Muscle of leg (tissue), 11 donors: Measurements from ENCODE around the gene TIPARP. TPM values are rescaled to one million over a fixed set of nuclear protein-coding genes. Genes with fewer than 3 reads are reported as not detected.

Experiments used
- DNase-seq: peaks from one replicate; pipeline ENCODE4 v3.0.0; 2013
- H3K27ac ChIP-seq: one replicate; pipeline ENCODE4 v1.5.1; 2013; ENCODE audit warnings: mild to moderate bottlenecking, low read length, control low read depth
- H3K27me3 ChIP-seq: one replicate; pipeline ENCODE4 v1.6.1; 2013; ENCODE audit warnings: low read length; ENCODE audit not compliant: control insufficient read depth, insufficient read depth
- H3K36me3 ChIP-seq: one replicate; pipeline ENCODE4 v1.6.1; 2013; ENCODE audit warnings: low read length; ENCODE audit not compliant: control insufficient read depth, insufficient read depth
- H3K4me1 ChIP-seq: one replicate; pipeline ENCODE4 v1.6.1; 2013; ENCODE audit warnings: low read length; ENCODE audit not compliant: control insufficient read depth, insufficient read depth
- H3K4me3 ChIP-seq: one replicate; pipeline ENCODE4 v1.5.1; 2013; ENCODE audit warnings: low read length, control low read depth
- H3K9me3 ChIP-seq: replicated peaks from 2 replicates; pipeline ENCODE4 v1.6.1; 2013; ENCODE audit warnings: low read depth, low read length; ENCODE audit not compliant: control insufficient read depth
- WGBS: methylation state at CpG from one replicate; pipeline ENCODE4 v1.1.5; 2013; ENCODE audit warnings: missing lambda C conversion rate; ENCODE audit not compliant: insufficient coverage; 5-methylcytosine and 5-hydroxymethylcytosine counted together
- polyA plus RNA-seq, 8 donors: library from polyadenylated mRNA; unstranded; fragments of 120-200 nt; gene quantifications; one replicate each; pipeline versions ENCODE4 v1.2.1 to v1.2.3, GENCODE V29; 2013; ENCODE audit warnings: inconsistent platforms in 1 of 8, low replicate concordance in 1 of 8; ENCODE audit not compliant: insufficient read length in 8 of 8, insufficient read depth in 1 of 8
- total RNA-seq: library from RNA; stranded (reverse); fragments of 120-200 nt; gene quantifications from one replicate; pipeline ENCODE4 v1.2.4, GENCODE V29; 2013

The TIPARP gene
- total and polyA plus RNA-seq, 9 donors, result 5.1 to 11.5 (median 7.3) TPM

DNA sequence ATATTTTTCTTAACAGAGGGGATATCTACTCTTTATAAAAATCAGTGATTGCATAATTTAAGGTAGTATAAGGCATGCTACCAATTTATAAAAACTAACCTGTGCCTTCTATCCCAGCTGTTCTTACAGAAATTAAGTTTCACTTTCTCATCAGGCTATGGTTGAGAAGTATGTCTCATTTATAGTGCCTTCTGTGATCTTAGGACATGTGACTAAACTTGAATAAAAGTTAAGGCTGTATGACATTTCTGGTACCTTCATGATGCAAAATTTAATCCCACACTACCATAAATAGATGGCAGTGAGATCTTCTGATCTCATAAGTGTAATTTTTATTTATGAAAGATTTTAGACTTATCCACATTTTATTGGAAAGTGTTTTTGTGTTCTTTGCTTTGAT lies 12.6 kb downstream of the TIPARP start:
- Histone ChIP-seq H3K27ac (no peak overlapping the region), H3K27me3 (no peaks in the 10 kb centered on the region), H3K4me1 (no peaks in the 10 kb centered on the region), H3K4me3 (no peak overlapping the region), H3K9me3 (no peaks in the 10 kb centered on the region), H3K36me3 (no peaks in the 10 kb centered on the region)
- no peak for DNase-seq

DNA sequence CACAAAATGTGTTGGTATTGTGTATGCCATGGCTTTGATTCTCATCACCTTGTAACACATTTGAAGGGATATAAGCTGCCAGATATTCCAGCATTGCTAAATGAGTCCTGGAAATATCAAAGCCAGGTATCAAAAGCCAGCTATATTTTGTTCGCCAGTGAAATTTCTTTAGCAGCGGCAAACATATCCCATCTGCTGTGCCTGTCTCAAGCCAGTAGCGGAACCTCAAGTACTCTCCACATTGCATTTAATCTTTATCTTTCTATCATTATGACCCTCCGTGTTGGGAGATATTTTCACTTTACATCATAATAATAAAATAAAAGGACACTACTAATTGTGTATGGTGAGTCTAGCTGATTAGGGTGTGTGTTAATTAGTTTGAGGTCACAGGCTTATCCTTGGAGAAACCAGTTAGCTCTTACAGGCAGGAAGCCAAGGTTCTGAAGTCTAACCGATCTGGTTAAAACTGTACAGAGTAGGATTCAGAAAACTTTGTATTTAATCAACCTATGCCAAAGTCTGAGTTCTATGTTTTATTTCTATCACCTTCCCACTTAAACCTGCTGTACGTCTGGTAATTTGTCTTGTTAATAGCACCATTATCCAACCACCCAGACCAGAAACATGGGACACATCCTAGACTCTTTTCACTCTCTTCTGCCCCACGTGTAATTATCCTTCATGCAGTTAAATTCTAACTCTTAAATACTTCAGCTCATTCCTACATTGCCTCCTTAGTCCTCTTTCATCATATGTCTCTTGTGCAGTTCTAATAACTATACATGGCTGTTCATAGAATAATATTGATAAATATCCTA lies 14.5 kb downstream of the TIPARP start:
- H3K4me1 ChIP-seq, result no peaks in the 10 kb centered on the region

DNA sequence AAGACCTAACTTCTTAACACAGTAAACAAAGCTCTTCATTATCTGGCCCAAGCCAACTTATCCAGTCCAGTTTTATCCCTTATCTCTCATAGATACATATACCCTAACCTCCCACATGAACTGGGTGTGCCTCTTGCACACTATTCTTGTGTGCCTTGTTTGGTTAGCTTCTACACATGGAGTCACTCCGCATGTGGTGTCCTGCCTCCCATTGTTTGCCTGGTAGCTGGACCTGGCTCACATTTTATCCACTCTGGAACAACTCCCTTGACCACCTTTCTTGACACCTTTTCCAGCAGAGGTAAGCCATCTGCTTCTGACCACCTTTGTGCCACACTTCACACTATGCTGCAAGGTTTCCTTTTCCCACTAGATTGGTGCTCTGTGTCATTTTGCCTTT lies 15.2 kb downstream of the TIPARP start:
- WGBS, result 0% methylated on average over 1 of the region's 1 CpG
- H3K9me3 ChIP-seq, result no peaks in the 10 kb centered on the region
- no peaks in the 10 kb centered on the region for H3K36me3 ChIP-seq
- no peak overlapping the region for H3K4me3 ChIP-seq
- H3K4me1 ChIP-seq, result no peaks in the 10 kb centered on the region
- DNase-seq, result no peak
- no peaks in the 10 kb centered on the region for H3K27me3 ChIP-seq
- H3K27ac ChIP-seq, result no peak overlapping the region

More for the DNA sequence above, 14.5 kb downstream of the TIPARP start:
- WGBS, result 92% methylated on average over 4 of the region's 7 CpGs
- Histone ChIP-seq H3K4me3 (no peak overlapping the region), H3K27me3 (no peaks in the 10 kb centered on the region), H3K27ac (no peak overlapping the region), H3K36me3 (no peaks in the 10 kb centered on the region), H3K9me3 (no peaks in the 10 kb centered on the region)
- no peak for DNase-seq

- DNase-seq, result peak; percentile 61
- H3K9me3 ChIP-seq, result no peaks in the 10 kb centered on the region
- no peaks in the 10 kb centered on the region for H3K4me1 ChIP-seq
- no peak overlapping the region for H3K4me3 ChIP-seq
- H3K27me3 ChIP-seq, result no peaks in the 10 kb centered on the region
- no peak overlapping the region for H3K27ac ChIP-seq
- peaks cover 4% of the 10 kb centered on the region for H3K36me3 ChIP-seq
- no CpG with 5 or more reads among the region's 1 CpG for WGBS
Measured at GRCh38 chr3:156691920-156692319, 17.5 kb downstream of the TIPARP start.

DNA sequence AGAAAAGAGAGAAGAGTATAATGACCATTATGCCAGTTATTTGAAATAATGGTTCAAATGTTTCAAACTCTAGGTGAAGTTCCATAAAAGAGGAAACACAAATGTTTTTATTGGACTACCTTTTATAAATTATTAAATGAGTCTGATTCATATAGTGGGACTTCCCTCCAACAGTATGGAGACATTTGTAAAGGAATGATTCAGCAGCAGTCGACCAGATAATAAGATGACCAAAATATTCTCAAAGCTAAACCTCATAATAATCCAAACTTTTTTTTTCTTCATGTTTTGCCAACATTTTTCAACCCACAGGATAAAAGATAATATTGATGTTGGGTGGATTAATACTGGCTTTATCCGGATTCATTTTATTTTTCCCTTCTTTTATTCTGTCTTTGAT lies 18.8 kb downstream of the TIPARP start:
- H3K27ac ChIP-seq, result no peak overlapping the region
- no CpG with 5 or more reads among the region's 2 CpGs for WGBS
- no peaks in the 10 kb centered on the region for H3K4me1 ChIP-seq
- H3K36me3 ChIP-seq, result peaks cover 10% of the 10 kb centered on the region
- no peak overlapping the region for H3K4me3 ChIP-seq
- H3K9me3 ChIP-seq, result no peaks in the 10 kb centered on the region
- no peaks in the 10 kb centered on the region for H3K27me3 ChIP-seq
- DNase-seq, result no peak

DNA sequence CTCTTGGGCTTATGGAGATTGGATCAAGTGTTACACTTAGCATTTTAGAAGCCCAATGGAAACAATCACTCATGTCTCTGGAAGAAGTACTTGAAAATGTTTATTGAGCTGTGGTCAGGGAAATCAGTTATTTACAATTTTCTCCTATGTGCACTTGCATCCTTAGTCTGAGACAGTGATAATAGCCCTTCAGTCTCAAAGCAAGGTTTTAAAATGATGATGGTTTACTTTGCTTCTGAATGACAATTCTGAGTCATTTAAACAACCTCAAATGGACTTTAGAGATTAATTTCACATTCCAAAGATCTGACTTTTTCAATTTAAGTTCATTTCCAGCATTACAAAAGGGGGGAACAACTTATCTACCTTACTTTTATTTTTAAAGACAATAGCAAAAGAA lies 20.1 kb downstream of the TIPARP start:
- H3K9me3 ChIP-seq, result no peaks in the 10 kb centered on the region
- no peaks in the 10 kb centered on the region for H3K4me1 ChIP-seq
- no peak overlapping the region for H3K27ac ChIP-seq
- peaks cover 11% of the 10 kb centered on the region for H3K36me3 ChIP-seq
- DNase-seq, result no peak
- H3K27me3 ChIP-seq, result no peaks in the 10 kb centered on the region
- H3K4me3 ChIP-seq, result no peak overlapping the region

DNA sequence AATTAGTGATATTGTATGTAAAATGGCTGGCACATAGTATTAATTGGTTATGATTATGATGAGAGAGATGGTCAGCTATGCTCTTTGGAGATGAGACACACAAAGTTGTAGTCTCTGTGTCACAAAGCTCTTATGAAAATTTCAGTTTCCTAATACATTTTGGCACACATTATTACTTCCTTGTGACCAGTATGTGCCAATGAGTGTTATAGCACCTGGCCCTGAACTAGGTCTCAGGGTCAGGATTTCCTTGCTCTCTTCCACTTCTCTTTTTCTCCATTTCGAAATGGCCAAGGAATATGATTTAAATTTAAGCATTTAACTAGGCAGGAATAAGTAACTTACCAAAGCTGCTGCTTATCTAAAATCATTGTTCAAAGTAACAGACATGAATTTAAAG lies 28.0 kb downstream of the TIPARP start:
- DNase-seq, result peak; percentile 15
- Histone ChIP-seq H3K36me3 (peaks cover 16% of the 10 kb centered on the region), H3K4me1 (no peaks in the 10 kb centered on the region), H3K27me3 (no peaks in the 10 kb centered on the region), H3K4me3 (no peak overlapping the region), H3K9me3 (no peaks in the 10 kb centered on the region), H3K27ac (no peak overlapping the region)
- no CpG with 5 or more reads among the region's 1 CpG for WGBS

- peak; percentile 7 for DNase-seq
- 88% methylated on average over 2 of the region's 4 CpGs for WGBS
- Histone ChIP-seq H3K4me3 (no peak overlapping the region), H3K27me3 (no peaks in the 10 kb centered on the region), H3K9me3 (no peaks in the 10 kb centered on the region), H3K36me3 (peaks cover 9% of the 10 kb centered on the region), H3K27ac (no peak overlapping the region), H3K4me1 (no peaks in the 10 kb centered on the region)
Measured at GRCh38 chr3:156704370-156705036, 30.1 kb downstream of the TIPARP start.

GRCh38 chr3:156705761-156706616 lies 31.6 kb downstream of the TIPARP start:
- no CpG with 5 or more reads among the region's 3 CpGs for WGBS
- Histone ChIP-seq H3K36me3 (peaks cover 12% of the 10 kb centered on the region), H3K9me3 (no peaks in the 10 kb centered on the region), H3K27me3 (no peaks in the 10 kb centered on the region), H3K4me3 (no peak overlapping the region), H3K4me1 (no peaks in the 10 kb centered on the region), H3K27ac (no peak overlapping the region)
- DNase-seq, result peak; percentile 27

DNA sequence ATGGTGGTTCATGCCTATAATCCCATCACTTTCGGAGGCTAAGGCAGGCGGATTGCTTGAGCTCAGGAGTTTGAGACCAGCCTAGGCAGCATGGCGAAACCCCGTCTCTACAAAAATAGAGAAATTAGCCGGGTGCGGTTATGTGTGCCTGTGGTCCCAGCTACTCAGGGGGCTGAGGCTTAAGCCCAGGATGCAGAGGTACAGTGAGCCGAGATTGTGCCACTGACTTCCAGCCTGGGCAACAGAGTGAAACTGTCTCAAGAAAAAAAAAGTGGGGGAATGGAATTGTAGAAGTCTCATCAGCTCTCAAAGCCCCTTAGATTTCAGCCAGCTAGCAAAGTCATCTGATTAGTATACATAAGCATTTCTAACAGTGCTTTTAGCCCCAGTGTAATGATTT lies 33.2 kb downstream of the TIPARP start:
- no peaks in the 10 kb centered on the region for H3K4me1 ChIP-seq
- 70% methylated on average over 6 of the region's 7 CpGs for WGBS
- peaks cover 12% of the 10 kb centered on the region for H3K36me3 ChIP-seq
- DNase-seq, result no peak
- H3K27ac ChIP-seq, result no peak overlapping the region
- no peaks in the 10 kb centered on the region for H3K9me3 ChIP-seq
- H3K27me3 ChIP-seq, result no peaks in the 10 kb centered on the region
- no peak overlapping the region for H3K4me3 ChIP-seq
